NCI-H345 (cell line): ENCODE data around the gene CALCR.
"Not testable (repeated sequence)": the region's sequence is repeated elsewhere in the genome, so short reads cannot be mapped to it uniquely, and the experiment has no call there.

Experiments
- DNase-seq: peaks from one replicate; lab custom pipeline; 2025; lab: John Stamatoyannopoulos, UW

Gene CALCR

GRCh38 chr7:93574646-93575554 lies at the start of gene CALCR:
Gene CALCR (minus strand): TSS chr7:93574724. CDS start chr7:93486981, 87,743 bp downstream.
- DNase-seq: peak; percentile 18

DNA sequence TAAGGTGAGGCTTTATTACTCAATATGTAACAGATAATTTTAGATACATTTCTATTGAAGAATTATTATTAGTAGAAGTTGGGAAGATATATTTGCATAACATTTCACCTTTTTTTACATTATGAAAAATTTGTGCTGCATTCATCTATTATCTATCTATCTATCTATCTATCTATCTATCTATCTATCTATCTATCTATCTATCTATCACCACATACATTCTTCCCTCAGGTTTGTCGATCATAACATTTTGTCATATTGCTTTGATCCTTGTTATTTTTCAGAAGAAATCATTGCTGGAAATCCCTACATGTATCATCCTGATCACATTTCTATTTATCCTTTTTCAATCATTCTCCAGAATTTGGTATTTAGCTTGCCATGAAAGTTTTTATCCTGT lies 49.3 kb upstream of the CALCR start:
- no peak for DNase-seq

- DNase-seq: peak; percentile 7
Observed at GRCh38 chr7:93622036-93623033, 47.8 kb upstream of the CALCR start.

DNA sequence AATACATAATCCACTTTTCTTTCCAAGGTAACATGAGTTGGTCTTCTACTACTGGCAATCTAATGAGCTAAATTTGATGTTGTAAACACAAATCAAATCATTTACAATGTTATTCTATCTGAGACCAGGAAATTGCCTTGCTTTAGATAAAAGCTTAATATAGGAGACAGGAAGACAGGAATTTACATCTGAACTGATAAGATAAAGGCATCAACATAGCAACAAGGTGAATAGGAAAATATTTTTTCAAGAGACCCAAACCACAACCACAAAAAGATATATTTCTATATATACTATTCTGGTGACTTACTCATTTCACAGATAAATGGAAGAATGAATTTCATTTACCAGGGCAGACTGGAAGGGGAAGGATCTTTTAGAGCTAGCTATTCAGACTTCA lies 46.3 kb upstream of the CALCR start:
- no peak for DNase-seq

DNA sequence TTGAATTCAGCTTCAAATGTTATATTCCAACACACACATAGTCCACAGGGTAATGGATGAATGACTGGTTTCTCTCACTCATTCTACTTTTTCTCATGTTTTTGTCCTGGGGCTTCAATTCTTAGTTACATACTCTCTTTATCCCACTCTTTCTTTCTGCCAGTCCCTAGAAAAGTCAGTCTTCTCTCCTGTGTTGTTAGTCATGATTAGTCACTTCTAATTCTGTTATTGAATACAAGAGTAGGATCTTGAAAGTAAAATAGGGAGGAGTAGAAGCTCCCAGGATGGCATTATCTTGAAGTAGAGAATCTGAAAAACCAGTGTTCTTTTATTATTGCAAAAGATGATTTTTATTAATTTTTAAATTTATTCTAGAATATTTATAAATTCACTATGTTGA lies 45.5 kb upstream of the CALCR start:
- no peak for DNase-seq

DNA sequence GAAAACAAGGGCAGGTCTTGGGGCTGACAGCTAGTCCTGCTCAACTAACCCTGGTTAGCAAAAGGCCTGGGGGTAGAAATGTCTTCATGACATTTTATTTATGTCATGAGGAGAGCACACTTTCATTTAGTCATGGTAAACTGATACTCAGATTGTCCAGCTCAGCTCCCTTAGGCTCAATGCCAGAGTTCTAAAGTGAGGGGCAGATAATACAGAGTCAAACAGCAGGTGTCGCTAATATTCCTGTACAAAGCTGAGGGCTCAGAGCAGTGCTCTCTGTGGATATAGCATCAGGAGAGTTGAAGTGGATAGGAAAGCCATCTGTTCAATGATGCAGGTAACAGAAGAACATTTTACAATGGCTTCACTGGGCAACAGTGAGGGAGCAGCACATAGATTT lies 26.8 kb upstream of the CALCR start:
- peak; percentile 25 for DNase-seq

- no peak for DNase-seq
Observed at GRCh38 chr7:93594250-93594649, 19.7 kb upstream of the CALCR start.

- no peak for DNase-seq
Observed at GRCh38 chr7:93592588-93593266, 18.2 kb upstream of the CALCR start.

GRCh38 chr7:93591224-93592050 lies 16.9 kb upstream of the CALCR start:
- not testable (repeated sequence) for DNase-seq

DNA sequence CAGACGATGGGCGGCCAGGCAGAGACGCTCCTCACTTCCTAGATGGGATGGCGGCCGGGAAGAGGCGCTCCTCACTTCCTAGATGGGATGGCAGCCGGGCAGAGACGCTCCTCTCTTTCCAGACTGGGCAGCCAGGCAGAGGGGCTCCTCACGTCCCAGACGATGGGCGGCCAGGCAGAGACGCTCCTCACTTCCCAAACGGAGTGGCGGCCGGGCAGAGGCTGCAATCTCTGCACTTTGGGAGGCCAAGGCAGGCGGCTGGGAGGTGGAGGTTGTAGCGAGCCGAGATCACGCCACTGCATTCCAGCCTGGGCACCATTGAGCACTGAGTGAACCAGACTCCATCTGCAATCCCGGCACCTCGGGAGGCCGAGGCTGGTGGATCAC lies 11.9 kb upstream of the CALCR start:
- DNase-seq: not testable (repeated sequence)

DNA sequence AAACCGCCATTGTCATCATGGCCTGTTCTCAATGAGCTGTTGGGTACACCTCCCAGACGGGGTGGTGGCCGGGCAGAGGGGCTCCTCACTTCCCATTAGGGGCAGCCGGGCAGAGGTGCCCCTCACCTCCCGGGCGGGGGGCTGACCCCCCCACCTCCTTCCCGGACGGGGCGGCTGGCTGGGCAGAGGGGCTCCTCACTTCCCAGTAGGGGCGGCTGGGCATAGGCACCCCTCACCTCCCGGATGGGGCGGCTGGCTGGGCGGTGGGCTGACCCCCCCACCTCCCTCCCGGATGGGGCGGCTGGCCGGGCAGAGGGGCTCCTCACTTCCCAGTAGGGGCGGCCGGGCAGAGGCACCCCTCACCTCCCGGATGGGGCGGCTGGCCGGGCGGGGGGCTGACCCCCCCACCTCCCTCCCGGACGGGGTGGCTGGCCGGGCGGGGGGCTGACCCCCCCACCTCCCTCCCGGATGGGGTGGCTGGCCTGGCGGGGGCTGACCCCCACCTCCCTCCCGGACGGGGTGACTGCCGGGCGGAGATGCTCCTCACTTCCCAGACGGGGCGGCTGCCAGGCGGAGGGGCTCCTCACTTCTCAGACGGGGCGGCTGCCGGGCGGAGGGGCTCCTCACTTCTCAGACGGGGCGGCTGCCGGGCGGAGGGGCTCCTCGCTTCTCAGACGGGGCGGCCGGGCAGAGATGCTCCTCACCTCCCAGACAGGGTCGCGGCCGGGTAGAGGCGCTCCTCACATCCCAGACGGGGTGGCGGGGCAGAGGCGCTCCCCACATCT lies 11.4 kb upstream of the CALCR start:
- DNase-seq: not testable (repeated sequence)

- no peak for DNase-seq
Observed at GRCh38 chr7:93579431-93579830, 4.9 kb upstream of the CALCR start.

DNA sequence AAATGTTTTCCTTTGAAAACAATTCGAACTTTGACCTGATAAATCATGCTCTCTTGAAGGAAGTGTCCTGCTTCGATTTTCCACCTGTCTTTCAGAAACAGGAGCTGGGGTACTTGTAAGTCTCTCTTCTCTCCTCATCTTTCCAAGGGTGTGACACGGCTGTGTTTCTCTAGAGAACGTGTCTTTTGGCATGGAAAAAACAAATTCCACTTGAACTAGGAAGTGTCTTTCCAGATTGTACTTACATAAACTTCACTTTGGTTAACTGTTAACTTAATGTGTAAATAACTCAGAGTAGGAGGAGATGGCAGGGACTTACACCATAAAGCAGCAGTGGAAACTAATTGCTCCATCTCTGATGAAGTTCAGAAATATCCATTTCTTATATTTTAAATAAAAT lies 4.2 kb upstream of the CALCR start:
- DNase-seq: no peak

GRCh38 chr7:93575555-93576399 lies 1.3 kb upstream of the CALCR start:
- DNase-seq: no peak

DNA sequence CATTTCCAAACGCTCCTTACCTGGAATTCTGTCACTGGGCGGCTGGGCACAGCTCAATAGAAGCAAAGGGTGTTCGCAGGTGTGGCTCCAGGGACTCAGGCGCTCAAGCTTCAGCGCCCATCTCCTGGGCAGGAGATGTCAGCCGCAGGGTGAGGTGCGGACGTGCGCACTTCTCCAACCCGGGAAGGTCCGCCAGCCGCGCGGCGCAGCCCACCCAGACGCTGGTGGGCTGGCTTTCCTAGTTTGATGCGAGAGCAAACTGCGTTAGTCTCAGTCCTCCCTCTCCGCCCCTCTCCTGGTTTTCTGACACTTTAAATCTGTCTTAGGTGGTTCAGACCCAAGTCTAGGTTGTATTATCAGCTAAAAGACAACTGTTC lies 267 bp downstream of the CALCR start:
- no peak for DNase-seq

- no peak for DNase-seq
Observed at GRCh38 chr7:93569189-93569588, 5.3 kb downstream of the CALCR start.

- DNase-seq: no peak
Observed at GRCh38 chr7:93566876-93567275, 7.6 kb downstream of the CALCR start.

- DNase-seq: no peak
Observed at GRCh38 chr7:93563584-93563983, 10.9 kb downstream of the CALCR start.

DNA sequence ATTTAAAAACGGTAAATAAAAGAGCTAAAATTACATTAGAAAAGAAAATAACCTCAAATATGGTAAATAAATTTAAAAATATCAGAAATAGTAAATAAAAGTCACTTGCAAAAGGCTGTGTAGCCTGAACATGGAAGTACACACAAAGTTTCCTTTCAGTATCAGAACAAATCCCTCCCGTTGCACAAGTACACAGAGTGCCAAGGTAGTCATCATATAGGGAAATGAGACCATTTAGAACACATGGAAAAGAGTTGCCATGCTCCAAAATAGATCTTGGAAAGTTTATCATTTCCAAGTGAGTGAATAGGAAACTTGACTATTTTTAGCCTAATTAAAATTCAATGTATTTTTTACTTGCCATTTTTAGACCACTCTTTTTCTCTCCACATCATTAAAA lies 11.6 kb downstream of the CALCR start:
- no peak for DNase-seq

GRCh38 chr7:93562106-93562505 lies 12.4 kb downstream of the CALCR start:
- no peak for DNase-seq
